D721Med (cell line): ENCODE data around the gene TTC19.

Source experiments
- DNase-seq: peaks from one replicate; pipeline ENCODE4 v3.0.0; 2011; ENCODE audit warnings: low spot score; ENCODE audit not compliant: insufficient read length
- FAIRE-seq: peaks from 2 replicates; lab custom pipeline; 2011; peaks lifted over from hg19 to GRCh38; lab: Jason Lieb, UNC
- CTCF ChIP-seq: IDR thresholded peaks from 2 replicates; pipeline ENCODE4 v1.5.1; 2012; ENCODE audit warnings: mild to moderate bottlenecking, control low read depth; ENCODE audit not compliant: insufficient read depth; ENCODE audit errors: missing control alignments

TTC19 gene, protein sequence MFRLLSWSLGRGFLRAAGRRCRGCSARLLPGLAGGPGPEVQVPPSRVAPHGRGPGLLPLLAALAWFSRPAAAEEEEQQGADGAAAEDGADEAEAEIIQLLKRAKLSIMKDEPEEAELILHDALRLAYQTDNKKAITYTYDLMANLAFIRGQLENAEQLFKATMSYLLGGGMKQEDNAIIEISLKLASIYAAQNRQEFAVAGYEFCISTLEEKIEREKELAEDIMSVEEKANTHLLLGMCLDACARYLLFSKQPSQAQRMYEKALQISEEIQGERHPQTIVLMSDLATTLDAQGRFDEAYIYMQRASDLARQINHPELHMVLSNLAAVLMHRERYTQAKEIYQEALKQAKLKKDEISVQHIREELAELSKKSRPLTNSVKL

DNA sequence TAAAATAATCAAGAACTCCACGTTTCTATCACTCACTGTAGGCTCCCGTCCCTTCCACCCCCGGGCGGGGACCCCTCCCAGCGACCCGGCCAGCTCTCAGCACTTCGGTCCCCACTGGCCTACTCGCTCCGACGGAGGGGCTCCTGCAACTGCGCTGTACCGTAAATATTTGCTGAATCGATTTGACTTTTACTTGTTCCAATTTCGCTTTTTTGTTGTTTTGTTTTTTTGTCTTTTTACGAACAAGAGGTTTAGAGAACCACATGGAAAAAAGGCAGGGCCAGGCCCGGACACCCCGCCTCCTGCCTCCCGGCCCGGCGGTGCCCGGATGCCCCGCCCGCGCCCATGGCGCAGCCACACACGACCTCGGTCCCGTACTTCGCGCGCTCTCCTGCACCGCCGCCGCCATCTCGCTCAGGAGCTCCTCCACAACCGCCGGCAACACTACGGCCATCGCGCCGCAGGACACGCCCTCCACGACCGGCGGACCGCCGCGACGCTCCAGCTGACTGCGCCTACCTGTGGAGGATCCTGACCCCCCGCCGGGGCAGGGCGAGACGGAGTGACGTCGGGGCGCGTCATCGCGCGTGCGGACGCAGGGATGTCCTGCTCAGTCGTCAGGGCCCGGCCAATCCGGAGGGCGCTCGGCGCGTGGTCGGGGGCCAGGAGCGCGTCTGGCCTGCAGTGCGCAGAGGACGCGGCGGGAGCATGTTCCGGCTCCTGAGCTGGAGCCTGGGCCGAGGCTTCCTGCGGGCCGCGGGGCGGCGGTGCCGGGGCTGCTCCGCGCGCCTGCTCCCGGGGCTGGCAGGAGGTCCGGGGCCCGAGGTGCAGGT lies at the start of gene TTC19, which contains the start of gene ZSWIM7:
Gene TTC19, plus strand, starts transcription at position 684 of the 833 bp plus-strand sequence. Its CDS starts 25 bp downstream, at position 709.
Gene ZSWIM7, minus strand, starts transcription at position 564 of the 833 bp plus-strand sequence. Its CDS starts 110 bp downstream, at position 454.
- FAIRE-seq (no peak), DNase-seq (peak; percentile 96)
- no peak for TF ChIP-seq CTCF

GRCh38 chr17:15951368-15952047 lies 48.1 kb upstream of the TTC19 start:
- FAIRE-seq (no peak), DNase-seq (no peak)
- no peak for TF ChIP-seq CTCF

DNA sequence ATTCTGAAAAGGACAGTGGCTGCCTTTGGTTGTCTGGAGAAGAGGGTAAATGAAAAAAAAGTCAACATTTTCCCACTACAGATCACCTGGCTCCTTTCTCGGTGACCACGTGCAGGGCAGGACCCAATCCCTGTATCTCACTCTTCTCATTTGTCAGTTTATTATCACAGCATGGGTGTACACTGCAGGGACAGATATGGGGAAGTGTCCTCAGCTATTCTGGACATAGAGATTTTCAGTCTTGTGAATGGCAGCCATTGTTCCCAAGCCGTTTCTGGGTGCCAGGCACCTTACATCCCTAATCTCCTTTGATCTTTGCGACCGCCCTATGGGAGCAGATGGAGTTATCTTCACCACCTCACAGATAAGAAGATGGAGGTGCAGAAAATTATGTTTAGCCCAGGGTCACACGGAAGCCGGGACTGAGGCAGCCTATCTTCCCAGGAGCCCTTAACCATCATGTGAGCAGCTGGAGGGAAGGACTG lies 47.5 kb upstream of the TTC19 start:
- TF ChIP-seq CTCF = no peak
- DNase-seq = no peak
- no peak for FAIRE-seq

GRCh38 chr17:15952916-15953790 lies 46.5 kb upstream of the TTC19 start:
- no peak for DNase-seq
- FAIRE-seq = no peak

GRCh38 chr17:15954222-15954621 lies 45.4 kb upstream of the TTC19 start:
- TF ChIP-seq CTCF = no peak
- FAIRE-seq = no peak

More at GRCh38 chr17:15952916-15953790, 46.5 kb upstream of the TTC19 start:
- no peak for TF ChIP-seq CTCF

More at GRCh38 chr17:15954222-15954621, 45.4 kb upstream of the TTC19 start:
- DNase-seq = no peak
